CMK (cell line): ENCODE measurements around the gene CANX.
"Not testable (repeated sequence)": the region's sequence is repeated elsewhere in the genome, so short reads cannot be mapped to it uniquely, and the experiment has no call there.

Experiments used
- DNase-seq: peaks from one replicate; pipeline ENCODE4 v3.0.0-alpha.2; 2010; ENCODE audit warnings: low read depth

Gene CANX

GRCh38 chr5:179697993-179698934 is 503 bp upstream of the CANX start:
- peak; percentile 91 for DNase-seq

- DNase-seq = no peak
Observed at GRCh38 chr5:179699616-179700237, 960 bp downstream of the CANX start.

DNA sequence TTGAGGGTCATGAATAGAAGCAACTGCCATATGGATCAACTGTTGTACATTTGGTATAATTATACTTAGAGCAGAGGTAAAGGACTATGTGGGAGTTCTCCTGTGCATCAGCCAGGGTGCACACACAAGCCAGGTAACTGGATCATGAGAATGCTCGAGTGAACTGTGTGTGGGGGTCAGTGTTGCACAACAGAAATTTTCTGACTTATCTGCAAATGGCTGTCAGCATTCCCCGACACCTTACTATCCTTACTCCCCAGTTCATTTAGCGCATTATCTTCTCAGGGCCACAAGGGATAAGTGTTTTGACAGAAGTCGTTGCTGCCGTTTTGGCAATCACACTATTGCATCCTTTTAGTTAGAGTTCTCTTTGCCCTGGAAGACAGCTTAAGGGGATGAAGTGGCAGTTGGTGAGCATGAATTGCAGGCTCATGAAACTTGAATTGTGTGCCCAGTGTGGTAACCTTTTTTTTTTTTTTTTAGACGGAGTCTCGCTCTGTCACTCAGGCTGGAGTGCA is 1.7 kb downstream of the CANX start:
- no peak for DNase-seq

- no peak for DNase-seq
Observed at GRCh38 chr5:179716286-179716685, 17.5 kb downstream of the CANX start.

DNA sequence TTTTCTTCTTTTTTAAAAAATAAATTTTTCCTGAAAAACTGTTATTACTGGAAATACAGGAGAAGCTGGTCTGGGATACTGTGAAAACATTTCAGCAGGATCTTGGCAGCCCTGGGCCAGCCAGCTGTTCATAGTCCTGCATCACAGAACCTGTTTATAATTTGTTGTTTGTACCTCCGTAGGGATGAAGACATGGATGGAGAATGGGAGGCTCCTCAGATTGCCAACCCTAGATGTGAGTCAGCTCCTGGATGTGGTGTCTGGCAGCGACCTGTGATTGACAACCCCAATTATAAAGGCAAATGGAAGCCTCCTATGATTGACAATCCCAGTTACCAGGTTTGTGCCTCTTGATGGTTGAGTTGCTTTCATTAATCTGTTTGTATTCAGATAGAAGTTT is 21.5 kb downstream of the CANX start:
- DNase-seq = no peak

DNA sequence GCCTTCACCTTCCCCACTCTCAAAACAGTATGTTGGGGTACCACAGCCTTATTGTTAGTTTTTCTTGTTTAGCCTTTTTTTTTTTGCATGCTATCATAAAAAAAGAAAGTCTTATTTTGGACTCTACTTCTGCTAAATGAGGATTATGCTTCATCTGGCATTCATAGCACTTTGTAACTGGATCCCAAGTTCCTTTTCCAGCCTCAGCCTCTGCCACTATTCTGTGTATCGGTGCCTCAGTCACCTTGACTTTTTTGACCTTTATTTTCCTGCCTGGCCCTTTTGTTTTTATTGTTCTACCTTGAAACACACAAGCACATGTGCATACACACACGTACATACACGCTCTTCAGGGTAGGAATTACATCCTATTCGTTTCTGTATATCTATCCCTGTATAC is 25.4 kb downstream of the CANX start:
- no peak for DNase-seq

- DNase-seq = no peak
Observed at GRCh38 chr5:179727106-179727505, 28.3 kb downstream of the CANX start.

- DNase-seq = no peak
Observed at GRCh38 chr5:179729303-179729702, 30.5 kb downstream of the CANX start.

- DNase-seq = no peak
Observed at GRCh38 chr5:179729727-179730126, 31.0 kb downstream of the CANX start.

- DNase-seq = no peak
Observed at GRCh38 chr5:179730356-179730755, 31.6 kb downstream of the CANX start.

DNA sequence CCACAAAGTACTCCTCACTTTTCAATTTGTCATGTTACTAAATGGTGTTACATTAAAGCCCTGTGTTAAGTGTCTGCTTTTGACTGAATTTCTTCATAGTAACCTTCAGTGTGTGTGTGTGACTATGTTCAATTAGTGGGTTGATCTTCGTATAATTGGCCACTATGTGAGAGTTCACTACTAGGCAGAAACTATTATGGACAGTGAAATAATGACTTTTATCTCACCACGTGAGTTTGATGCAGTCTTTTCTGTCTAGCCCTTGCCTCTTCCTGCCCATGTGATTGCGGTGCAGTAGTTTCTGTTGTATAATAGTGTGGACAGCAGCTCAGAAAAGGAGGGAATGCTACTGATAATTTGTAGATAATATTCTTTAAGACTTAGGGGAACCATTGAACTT is 32.1 kb downstream of the CANX start:
- no peak for DNase-seq

GRCh38 chr5:179731791-179732411 is 33.1 kb downstream of the CANX start:
- DNase-seq = no peak

DNA sequence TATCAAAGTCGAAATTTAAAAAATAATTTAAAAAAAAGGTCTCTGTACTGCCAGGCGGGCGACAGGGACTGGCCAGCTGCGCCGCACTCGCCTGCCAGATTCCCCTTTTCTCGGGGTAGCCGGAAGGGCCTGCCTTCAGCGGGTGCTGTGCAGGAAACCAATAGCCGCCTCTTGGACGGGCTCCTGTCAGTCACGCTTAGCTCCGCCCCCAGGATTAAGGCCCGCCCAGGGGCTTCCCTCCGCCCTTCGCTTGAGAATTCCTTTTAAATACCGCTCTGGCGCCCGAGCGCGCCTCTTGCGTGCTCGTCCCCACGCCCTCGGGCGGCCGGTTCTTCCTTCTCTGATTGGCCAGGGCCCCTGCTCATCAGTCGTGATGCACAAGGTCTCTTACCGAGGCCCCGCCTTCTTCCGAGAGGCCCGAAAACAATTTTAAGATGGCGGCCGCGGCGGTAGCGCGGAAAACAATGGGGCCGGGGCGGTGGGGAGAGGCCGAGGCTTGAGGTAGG is 33.7 kb downstream of the CANX start, which contains the start of gene MAML1:
Gene MAML1, plus strand, starts transcription at position 411 of the 506 bp plus-strand sequence. CDS start 291 bp downstream, outside the sequence.
- DNase-seq = peak; percentile 96

- DNase-seq = no peak
Observed at GRCh38 chr5:179732918-179733771, 34.4 kb downstream of the CANX start.

- DNase-seq = no peak
Observed at GRCh38 chr5:179733772-179734126, 35.0 kb downstream of the CANX start.

- no peak for DNase-seq
Observed at GRCh38 chr5:179734536-179735164, 35.9 kb downstream of the CANX start.

DNA sequence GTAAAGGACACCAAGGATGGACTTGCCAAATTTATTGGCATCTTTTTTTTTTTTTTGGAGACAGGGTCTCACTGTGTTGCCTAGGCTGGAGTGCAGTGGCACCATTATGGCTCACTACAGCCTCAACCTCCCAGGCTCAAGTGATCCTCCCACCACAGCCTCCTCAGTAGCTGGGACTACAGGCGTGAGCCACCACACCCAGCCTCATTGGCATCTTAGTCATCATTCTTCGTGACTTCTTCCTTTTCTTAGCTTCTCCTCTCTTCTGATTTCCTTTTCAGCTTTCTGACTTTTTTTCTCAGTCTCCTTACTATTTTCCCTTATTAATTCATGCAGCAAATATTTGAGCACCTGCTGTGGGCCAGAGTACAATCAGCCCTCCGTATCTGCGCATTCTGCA is 40.0 kb downstream of the CANX start:
- no peak for DNase-seq

GRCh38 chr5:179744106-179744505 is 45.3 kb downstream of the CANX start:
- DNase-seq = not testable (repeated sequence)

DNA sequence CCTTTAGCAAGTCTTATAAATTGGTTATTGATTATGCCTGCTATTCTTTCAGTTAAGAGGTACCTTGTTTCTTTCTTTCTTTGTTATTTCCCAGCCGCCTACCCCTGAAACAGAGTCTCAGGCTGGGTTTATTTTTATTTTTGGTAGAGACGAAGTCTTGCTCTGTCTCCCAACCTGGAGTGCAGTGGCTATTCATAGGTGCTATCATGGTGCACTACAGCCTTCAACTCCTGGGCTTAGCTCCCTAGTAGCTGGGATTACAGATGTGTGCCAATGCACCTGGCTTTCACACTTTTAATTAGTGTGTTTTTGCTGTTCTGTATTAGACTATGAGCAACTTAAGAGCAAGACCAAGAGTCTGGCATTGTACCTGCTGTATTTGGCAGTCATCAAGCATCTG is 48.1 kb downstream of the CANX start:
- no peak for DNase-seq

DNA sequence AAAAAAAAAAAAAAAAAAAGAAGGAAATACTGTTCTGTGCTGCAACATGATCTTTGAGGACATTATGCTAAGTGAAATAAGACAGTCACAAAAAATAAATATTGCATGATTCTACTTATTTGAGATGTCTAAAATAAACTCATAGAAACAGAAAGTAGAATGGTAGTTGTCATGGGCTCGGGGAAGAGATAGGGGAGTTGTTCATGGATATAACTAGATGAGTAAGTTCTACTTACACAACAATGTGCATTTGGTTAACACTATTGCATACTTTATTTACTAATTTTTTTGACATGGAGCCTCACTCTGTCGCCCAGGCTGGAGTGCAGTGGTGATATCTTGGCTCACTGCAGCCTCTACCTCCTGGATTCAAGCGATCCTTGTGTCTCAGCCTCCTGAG is 49.0 kb downstream of the CANX start:
- no peak for DNase-seq

GRCh38 chr5:179749857-179750508 is 51.2 kb downstream of the CANX start:
- DNase-seq = no peak
